SK-N-SH treated with all-trans-retinoic acid at 6 μM for 48 hours (cell line): Measurements from ENCODE around the gene GRIK1.

Source experiments
- ATAC-seq: fragments of 200-7000 bp; cut with Tn5 transposase; 3 replicates; pipeline ENCODE4 v1.9.1; 2020; ENCODE audit warnings: mild to moderate bottlenecking, moderate library complexity
- ARNTL ChIP-seq: fragments of 450-650 bp; formaldehyde crosslinking; IDR thresholded peaks from 2 replicates; pipeline ENCODE4 v1.5.0; 2020; ENCODE audit warnings: low read depth, mild to moderate bottlenecking, moderate library complexity, borderline replicate concordance
- BACH2 ChIP-seq: fragments of 250-450 bp; sonication (Bioruptor Pico); IDR thresholded peaks from 2 replicates; pipeline ENCODE4 v1.9.0; 2021; ENCODE audit warnings: mild to moderate bottlenecking, borderline replicate concordance
- CREB5 ChIP-seq: fragments of 250-450 bp; sonication (Bioruptor Pico); IDR thresholded peaks from 2 replicates; pipeline ENCODE4 v1.5.1; 2020; ENCODE audit warnings: low read depth, mild to moderate bottlenecking, moderate library complexity
- CSDC2 ChIP-seq: fragments of 250-450 bp; sonication (Bioruptor Pico); IDR thresholded peaks from 2 replicates; pipeline ENCODE4 v1.5.0; 2020; ENCODE audit warnings: mild to moderate bottlenecking, moderate library complexity
- CSRNP3 ChIP-seq: fragments of 250-450 bp; sonication (Bioruptor Pico); IDR thresholded peaks from 2 replicates; pipeline ENCODE4 v1.5.1; 2021; ENCODE audit warnings: mild to moderate bottlenecking, moderate library complexity
- ESRRG ChIP-seq: fragments of 250-450 bp; sonication (Bioruptor Pico); IDR thresholded peaks from 2 replicates; pipeline ENCODE4 v1.6.1; 2021; ENCODE audit warnings: mild to moderate bottlenecking
- GLIS3 ChIP-seq: fragments of 250-450 bp; sonication (Bioruptor Pico); IDR thresholded peaks from 2 replicates; pipeline ENCODE4 v1.5.0; 2020; ENCODE audit warnings: mild to moderate bottlenecking, moderate library complexity
- ISL1 ChIP-seq: fragments of 250-450 bp; sonication (Bioruptor Pico); IDR thresholded peaks from 2 replicates; pipeline ENCODE4 v2.1.2; 2022; ENCODE audit warnings: mild to moderate bottlenecking, moderate library complexity
- OSR1 ChIP-seq: fragments of 250-450 bp; sonication (Bioruptor Pico); IDR thresholded peaks from 2 replicates; pipeline ENCODE4 v1.8.0; 2022; ENCODE audit warnings: moderate library complexity, mild to moderate bottlenecking, inconsistent platforms
- PATZ1 ChIP-seq: fragments of 250-450 bp; sonication (Bioruptor Pico); IDR thresholded peaks from 2 replicates; pipeline ENCODE4 v1.8.0; 2020; ENCODE audit warnings: mild to moderate bottlenecking, moderate library complexity, borderline replicate concordance
- PPARA ChIP-seq: fragments of 250-450 bp; sonication (Bioruptor Pico); IDR thresholded peaks from 2 replicates; pipeline ENCODE4 v1.5.0; 2020; ENCODE audit warnings: mild to moderate bottlenecking, borderline replicate concordance
- RARB ChIP-seq: fragments of 250-450 bp; sonication (Bioruptor Pico); IDR thresholded peaks from 2 replicates; pipeline ENCODE4 v1.8.0; 2021; ENCODE audit warnings: mild to moderate bottlenecking, moderate library complexity
- SNAI2 ChIP-seq: fragments of 250-450 bp; sonication (Bioruptor Pico); IDR thresholded peaks from 2 replicates; pipeline ENCODE4 v1.5.0; 2020; ENCODE audit warnings: mild to moderate bottlenecking, moderate library complexity
- TCF4 ChIP-seq: fragments of 250-450 bp; sonication (Bioruptor Pico); IDR thresholded peaks from 2 replicates; pipeline ENCODE4 v1.8.0; 2021; ENCODE audit warnings: mild to moderate bottlenecking, moderate library complexity, borderline replicate concordance
- TSHZ2 ChIP-seq: fragments of 250-450 bp; sonication (Bioruptor Pico); IDR thresholded peaks from 2 replicates; pipeline ENCODE4 v1.5.0; 2020; ENCODE audit warnings: mild to moderate bottlenecking, moderate library complexity
- ZC3H10 ChIP-seq: fragments of 250-450 bp; sonication (Bioruptor Pico); IDR thresholded peaks from 2 replicates; pipeline ENCODE4 v1.5.1; 2021; ENCODE audit warnings: mild to moderate bottlenecking, moderate library complexity
- ZFP3 ChIP-seq: fragments of 250-450 bp; sonication (Bioruptor Pico); IDR thresholded peaks from 2 replicates; pipeline ENCODE4 v1.5.0; 2020; ENCODE audit warnings: mild to moderate bottlenecking, moderate library complexity
- ZFP30 ChIP-seq: fragments of 450-650 bp; formaldehyde crosslinking; IDR thresholded peaks from 2 replicates; pipeline ENCODE4 v1.5.0; 2022; ENCODE audit warnings: mild to moderate bottlenecking, moderate library complexity
- ZNF565 ChIP-seq: fragments of 450-650 bp; formaldehyde crosslinking; conservative IDR thresholded peaks from 2 replicates; pipeline ENCODE4 v1.5.0; 2020; ENCODE audit warnings: low read depth, mild to moderate bottlenecking, moderate library complexity
- ZNF70 ChIP-seq: fragments of 450-650 bp; formaldehyde crosslinking; IDR thresholded peaks from 2 replicates; pipeline ENCODE4 v1.5.0; 2020; ENCODE audit warnings: mild to moderate bottlenecking, moderate library complexity
- ZNF8 ChIP-seq: fragments of 450-650 bp; formaldehyde crosslinking; IDR thresholded peaks from 2 replicates; pipeline ENCODE4 v1.5.0; 2020; ENCODE audit warnings: mild to moderate bottlenecking, moderate library complexity

The GRIK1 gene

GRCh38 chr21:29661672-29662442, 277.9 kb downstream of the GRIK1 start:
- no peak for ATAC-seq
- no peak for TF ChIP-seq CREB5
- no peak for TF ChIP-seq PATZ1 (CRISPR knock-in tag)
- TF ChIP-seq ZFP3 = no peak
- no peak for TF ChIP-seq BACH2 (CRISPR knock-in tag)
- TF ChIP-seq RARB (CRISPR knock-in tag) = no peak
- no peak for TF ChIP-seq OSR1 (CRISPR knock-in tag)
- TF ChIP-seq ARNTL (CRISPR knock-in tag) = no peak
- no peak for TF ChIP-seq SNAI2 (CRISPR knock-in tag)
- TF ChIP-seq CSDC2 = no peak
- TF ChIP-seq ZNF70 (CRISPR knock-in tag) = no peak
- no peak for TF ChIP-seq ISL1 (CRISPR knock-in tag)

GRCh38 chr21:29660047-29660720, 279.6 kb downstream of the GRIK1 start:
- TF ChIP-seq RARB (CRISPR knock-in tag) = no peak
- no peak for TF ChIP-seq ISL1 (CRISPR knock-in tag)
- no peak for TF ChIP-seq TSHZ2
- no peak for TF ChIP-seq ZNF8
- TF ChIP-seq PPARA = no peak
- TF ChIP-seq ZNF70 (CRISPR knock-in tag) = no peak
- no peak for TF ChIP-seq ZNF565 (CRISPR knock-in tag)
- TF ChIP-seq ESRRG (CRISPR knock-in tag) = no peak
- TF ChIP-seq BACH2 (CRISPR knock-in tag) = no peak
- no peak for TF ChIP-seq ZFP30 (CRISPR knock-in tag)
- no peak for TF ChIP-seq ZC3H10 (CRISPR knock-in tag)
- TF ChIP-seq OSR1 (CRISPR knock-in tag) = no peak
- no peak for TF ChIP-seq SNAI2 (CRISPR knock-in tag)
- TF ChIP-seq ZFP3 = no peak
- no peak for TF ChIP-seq PATZ1 (CRISPR knock-in tag)
- no peak for TF ChIP-seq GLIS3 (CRISPR knock-in tag)
- TF ChIP-seq ARNTL (CRISPR knock-in tag) = no peak
- TF ChIP-seq, all 23 proteins: peak for 0
- ATAC-seq = no peak

- ATAC-seq = no peak
- TF ChIP-seq PATZ1 (CRISPR knock-in tag) = no peak
- no peak for TF ChIP-seq ZC3H10 (CRISPR knock-in tag)
- no peak for TF ChIP-seq TCF4
- no peak for TF ChIP-seq CSRNP3 (CRISPR knock-in tag)
- no peak for TF ChIP-seq ZNF565 (CRISPR knock-in tag)
- no peak for TF ChIP-seq OSR1 (CRISPR knock-in tag)
- no peak for TF ChIP-seq BACH2 (CRISPR knock-in tag)
- TF ChIP-seq TSHZ2 = no peak
- no peak for TF ChIP-seq ZNF70 (CRISPR knock-in tag)
- no peak for TF ChIP-seq GLIS3 (CRISPR knock-in tag)
- TF ChIP-seq RARB (CRISPR knock-in tag) = no peak
- TF ChIP-seq PPARA = no peak
- no peak for TF ChIP-seq ZNF8
- no peak for TF ChIP-seq CSDC2
These were observed 280.9 kb downstream of the GRIK1 start for GRCh38 chr21:29658934-29659203.
